Keratinocyte (primary cell): ENCODE measurements around the gene TUBGCP5.

Experiments used
- EZH2 ChIP-seq: IDR thresholded peaks from one replicate; pipeline ENCODE4 v1.6.1; 2012; ENCODE audit warnings: inconsistent platforms, mild to moderate bottlenecking, low read length, moderate library complexity
- TF ChIP-seq, protein P1 (sequence below), 3 experiments: IDR thresholded peaks in 1 of 3; conservative IDR thresholded peaks in 1 of 3; optimal IDR thresholded peaks in 1 of 3; 2 replicates in 2 of 3; 3 replicates in 1 of 3; pipeline versions ENCODE3 to v1.5.1; 2011; ENCODE audit warnings: low read length in 3 of 3, mild to moderate bottlenecking in 3 of 3, moderate library complexity in 2 of 3, control low read depth in 1 of 3, inconsistent platforms in 1 of 3; ENCODE audit not compliant: insufficient read depth in 2 of 3; ENCODE audit errors: extremely low read depth in 1 of 3

DNA sequence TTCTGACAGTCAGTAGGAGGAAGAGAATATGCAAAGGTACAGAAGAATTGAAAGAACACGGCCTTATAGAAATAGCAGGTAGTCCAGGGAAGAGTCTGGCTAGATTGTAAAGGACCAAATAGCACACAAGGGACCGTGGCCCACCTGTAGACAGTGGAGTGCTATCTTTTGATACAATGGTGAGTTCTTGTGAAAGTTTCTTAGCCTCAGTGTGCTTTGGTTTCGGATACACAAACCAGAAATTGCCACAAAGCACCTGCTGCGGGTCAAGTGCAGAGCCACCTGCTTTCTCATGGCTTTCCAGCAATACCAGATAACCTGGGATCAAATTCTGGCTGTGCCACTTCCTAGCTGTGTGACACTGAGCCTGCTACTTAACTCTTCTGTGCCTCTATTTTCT, 36.6 kb upstream of the TUBGCP5 start:
- TF ChIP-seq, protein P1, sequence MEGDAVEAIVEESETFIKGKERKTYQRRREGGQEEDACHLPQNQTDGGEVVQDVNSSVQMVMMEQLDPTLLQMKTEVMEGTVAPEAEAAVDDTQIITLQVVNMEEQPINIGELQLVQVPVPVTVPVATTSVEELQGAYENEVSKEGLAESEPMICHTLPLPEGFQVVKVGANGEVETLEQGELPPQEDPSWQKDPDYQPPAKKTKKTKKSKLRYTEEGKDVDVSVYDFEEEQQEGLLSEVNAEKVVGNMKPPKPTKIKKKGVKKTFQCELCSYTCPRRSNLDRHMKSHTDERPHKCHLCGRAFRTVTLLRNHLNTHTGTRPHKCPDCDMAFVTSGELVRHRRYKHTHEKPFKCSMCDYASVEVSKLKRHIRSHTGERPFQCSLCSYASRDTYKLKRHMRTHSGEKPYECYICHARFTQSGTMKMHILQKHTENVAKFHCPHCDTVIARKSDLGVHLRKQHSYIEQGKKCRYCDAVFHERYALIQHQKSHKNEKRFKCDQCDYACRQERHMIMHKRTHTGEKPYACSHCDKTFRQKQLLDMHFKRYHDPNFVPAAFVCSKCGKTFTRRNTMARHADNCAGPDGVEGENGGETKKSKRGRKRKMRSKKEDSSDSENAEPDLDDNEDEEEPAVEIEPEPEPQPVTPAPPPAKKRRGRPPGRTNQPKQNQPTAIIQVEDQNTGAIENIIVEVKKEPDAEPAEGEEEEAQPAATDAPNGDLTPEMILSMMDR (optimal IDR thresholded peaks at IDR 0.05 in 1 of 3, IDR thresholded peaks at IDR 0.05 in 1 of 3, conservative IDR thresholded peaks at IDR 0.05 in 1 of 3; ENCODE audit: extremely low read depth in 1 of 3, insufficient read depth in 2 of 3, low read length in 3 of 3): no peak
- TF ChIP-seq EZH2: no peak
